Kidney tubule cell (primary cell): ENCODE measurements around the gene NGLY1.
A peak's percentile ranks its signal among the peaks of the same experiment; 100 is the strongest.

Experiments
- DNase-seq: peaks from one replicate; pipeline ENCODE4 v3.0.0-alpha.2; 2018; ENCODE audit warnings: low spot score

Gene NGLY1

GRCh38 chr3:25783661-25784512 lies 644 bp upstream of the NGLY1 start:
- peak; percentile 34 for DNase-seq

- no peak for DNase-seq
Observed at GRCh38 chr3:25782636-25782937, 656 bp downstream of the NGLY1 start.

- no peak for DNase-seq
Observed at GRCh38 chr3:25781758-25782594, 1.3 kb downstream of the NGLY1 start.

- DNase-seq = no peak
Observed at GRCh38 chr3:25781145-25781757, 2.0 kb downstream of the NGLY1 start.

GRCh38 chr3:25780618-25781017 lies 2.6 kb downstream of the NGLY1 start:
- DNase-seq = no peak

GRCh38 chr3:25775936-25776335 lies 7.3 kb downstream of the NGLY1 start:
- no peak for DNase-seq

- no peak for DNase-seq
Observed at GRCh38 chr3:25768851-25769250, 14.4 kb downstream of the NGLY1 start.

GRCh38 chr3:25751725-25752124 lies 31.5 kb downstream of the NGLY1 start:
- DNase-seq = no peak

- no peak for DNase-seq
Observed at GRCh38 chr3:25751048-25751447, 32.2 kb downstream of the NGLY1 start.

GRCh38 chr3:25749031-25749581 lies 34.1 kb downstream of the NGLY1 start:
- no peak for DNase-seq

- DNase-seq = no peak
Observed at GRCh38 chr3:25748189-25748588, 35.1 kb downstream of the NGLY1 start.

- DNase-seq = peak; percentile 41
Observed at GRCh38 chr3:25747033-25747432, 36.2 kb downstream of the NGLY1 start.

GRCh38 chr3:25744470-25744869 lies 38.8 kb downstream of the NGLY1 start:
- no peak for DNase-seq

GRCh38 chr3:25728101-25728500 lies 55.1 kb downstream of the NGLY1 start:
- DNase-seq = no peak

- DNase-seq = no peak
Observed at GRCh38 chr3:25727316-25727715, 55.9 kb downstream of the NGLY1 start.

- no peak for DNase-seq
Observed at GRCh38 chr3:25725810-25726209, 57.4 kb downstream of the NGLY1 start.

GRCh38 chr3:25724948-25725645 lies 58.1 kb downstream of the NGLY1 start:
- no peak for DNase-seq

- DNase-seq = no peak
Observed at GRCh38 chr3:25723802-25724201, 59.4 kb downstream of the NGLY1 start.

GRCh38 chr3:25719321-25719720 lies 63.9 kb downstream of the NGLY1 start:
- no peak for DNase-seq

- DNase-seq = peak; percentile 51
Observed at GRCh38 chr3:25713341-25713985, 69.8 kb downstream of the NGLY1 start.

- no peak for DNase-seq
Observed at GRCh38 chr3:25711090-25711489, 72.2 kb downstream of the NGLY1 start.
